Activated CD4-positive, CD25-positive, alpha-beta regulatory T cell treated with anti-CD3 and anti-CD28 coated beads, Interleukin-2, amount 50 U/mL, for 16 hours (primary cell): ENCODE results near the gene CARS2.
"Not testable (repeated sequence)": the region's sequence is repeated elsewhere in the genome, so short reads cannot be mapped to it uniquely, and the experiment has no call there.

Source experiments
- DNase-seq: peaks from one replicate; pipeline ENCODE4 v3.0.0-alpha.2; 2020; ENCODE audit warnings: low read depth, low spot score

CARS2 gene

DNA sequence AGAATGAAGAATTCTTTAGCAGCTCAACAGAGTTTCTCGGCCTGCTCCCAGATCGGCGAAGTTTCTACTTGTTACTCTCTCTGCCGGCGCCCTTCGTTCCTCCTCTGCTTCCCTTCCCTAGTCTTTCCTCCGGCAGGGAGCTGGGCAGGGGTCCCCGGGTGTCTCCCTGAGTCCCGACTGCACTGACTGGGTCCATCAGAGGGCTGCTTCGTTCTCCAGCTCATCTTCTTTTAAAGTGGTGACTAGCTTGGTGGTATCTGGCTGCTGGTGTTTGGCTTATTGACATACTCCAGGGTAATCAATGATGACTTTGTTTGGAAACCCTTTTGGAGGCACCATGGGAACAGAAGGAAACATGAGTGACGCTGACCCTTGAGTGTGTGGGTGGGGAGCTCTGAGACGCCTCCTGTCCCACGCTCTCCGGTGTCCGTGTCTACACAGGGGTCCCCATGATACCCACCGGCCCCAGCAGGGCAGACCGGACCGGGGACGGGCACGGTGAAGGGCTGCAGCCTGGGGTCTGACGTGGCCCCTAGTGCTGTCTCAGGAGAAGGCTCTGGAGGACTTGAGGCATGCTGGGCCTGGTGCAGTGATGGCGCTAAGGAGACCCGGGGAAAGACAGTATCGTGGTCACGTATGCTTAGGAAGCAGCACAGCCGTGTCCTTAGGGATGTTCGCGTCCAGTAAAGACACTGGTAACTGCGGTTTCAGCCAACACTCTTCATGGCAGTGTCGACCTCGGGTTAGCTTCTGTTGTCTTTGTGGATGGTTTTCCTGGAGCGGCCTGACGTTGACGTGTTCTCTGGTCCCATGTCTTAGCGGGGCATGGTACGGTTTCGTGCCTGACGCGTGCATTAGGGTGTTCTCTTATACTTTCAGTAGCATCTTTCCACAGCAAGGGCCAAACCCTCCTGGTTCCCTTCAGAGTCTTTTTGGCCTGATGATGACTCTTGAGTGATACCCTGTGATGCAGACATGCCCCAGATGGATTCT, 66.8 kb downstream of the CARS2 start:
- DNase-seq, result no peak

DNA sequence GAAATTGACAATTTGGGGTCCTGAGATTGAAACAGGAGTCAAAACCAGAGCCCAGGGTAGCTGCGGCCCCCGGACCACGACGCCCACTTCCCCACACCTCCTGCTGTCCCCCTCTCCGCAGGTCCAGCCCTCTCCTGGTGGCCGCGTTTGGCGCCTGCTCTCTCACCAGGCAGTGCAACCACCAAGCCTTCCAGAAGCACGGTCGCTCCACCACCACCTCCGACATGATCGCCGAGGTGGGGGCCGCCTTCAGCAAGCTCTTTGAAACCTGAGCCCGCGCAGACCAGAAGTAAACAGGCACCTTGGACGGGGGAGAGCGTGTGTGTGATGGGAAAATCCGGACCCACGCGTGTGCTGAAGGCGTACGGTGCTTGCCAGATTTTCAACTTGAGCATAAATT, 67.7 kb downstream of the CARS2 start:
- DNase-seq, result no peak

DNA sequence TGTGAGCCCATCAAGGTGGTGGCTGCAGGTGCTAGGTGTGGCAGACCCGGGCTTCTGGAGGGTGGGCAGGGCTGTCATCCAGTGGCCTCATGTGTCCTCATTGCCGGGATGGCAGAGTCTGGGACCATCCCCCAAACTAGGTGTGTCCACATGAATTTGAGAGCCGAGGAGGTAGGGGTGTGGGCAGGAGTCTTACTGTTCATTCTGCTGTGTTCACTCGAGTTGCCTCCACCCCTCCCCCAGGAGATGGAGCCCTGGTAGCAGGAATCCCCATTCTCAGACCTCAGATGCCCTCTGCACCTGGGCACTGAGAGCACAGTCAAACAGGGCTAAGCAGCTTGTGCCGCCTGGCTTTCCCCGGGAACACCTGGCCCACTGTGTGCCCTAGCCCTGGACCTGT, 68.2 kb downstream of the CARS2 start:
- no peak for DNase-seq

DNA sequence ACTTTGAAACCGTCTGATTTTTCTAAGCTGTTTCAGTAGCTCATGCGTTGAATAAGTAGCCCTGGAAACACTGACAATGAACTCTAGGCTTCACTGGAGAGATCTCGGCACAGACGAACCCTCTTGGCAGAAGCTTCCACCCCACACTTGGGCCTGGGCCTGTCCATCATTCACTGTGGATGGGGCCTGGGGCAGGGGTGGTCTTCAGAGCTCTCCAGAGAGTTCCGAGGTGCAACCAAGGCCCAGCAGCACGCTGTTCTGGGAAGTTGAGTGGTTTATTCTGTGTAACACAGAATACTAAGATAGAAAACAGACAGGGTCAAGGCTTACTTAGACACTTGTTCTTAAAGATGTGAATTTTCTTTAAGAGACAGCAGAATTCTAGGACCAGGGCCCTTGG, 68.6 kb downstream of the CARS2 start:
- DNase-seq, result no peak

DNA sequence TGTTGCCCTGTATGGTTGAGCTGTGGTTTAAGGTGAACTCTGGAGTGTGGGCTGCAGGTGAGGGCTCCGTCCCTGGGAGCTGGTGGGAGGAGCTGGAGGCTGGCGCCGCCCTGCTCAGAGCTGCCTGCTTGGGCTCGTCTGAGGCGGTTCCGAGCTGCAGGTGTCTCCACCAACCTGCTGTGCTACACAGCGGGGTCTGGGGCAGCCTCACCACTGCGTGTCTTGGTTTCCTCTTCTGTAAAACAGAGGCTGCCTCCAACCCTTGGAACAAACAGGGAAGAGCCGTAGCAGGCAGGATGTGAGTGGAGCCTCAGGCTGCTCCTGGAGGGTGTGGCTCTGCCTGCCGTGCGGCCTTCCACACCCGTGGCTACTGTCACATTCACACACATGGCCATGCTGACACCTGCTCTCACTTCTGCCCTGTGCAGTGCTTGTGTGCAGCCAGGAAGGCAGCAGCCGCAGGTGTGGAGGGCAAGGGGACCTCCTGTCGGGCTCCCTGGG, 69.2 kb downstream of the CARS2 start:
- DNase-seq, result no peak

DNA sequence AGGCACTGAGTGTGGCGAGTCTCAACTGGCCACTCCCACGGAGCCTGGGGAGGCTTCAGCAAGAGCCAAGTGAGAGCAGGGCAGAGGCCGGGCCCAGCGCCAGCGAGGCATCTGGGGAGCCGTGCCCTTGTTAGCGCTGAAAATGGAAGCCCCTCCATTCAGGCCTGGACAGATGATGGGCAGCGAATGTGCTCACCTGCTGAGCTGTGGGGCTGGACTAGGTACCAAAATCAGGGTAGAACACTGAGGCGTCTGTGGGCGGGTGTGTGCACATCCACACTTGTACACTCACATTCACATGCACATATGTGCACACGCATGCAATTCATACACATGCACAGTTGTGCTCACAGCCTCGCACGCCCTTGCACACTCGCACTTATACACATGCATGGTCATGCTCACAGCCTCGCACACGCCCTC, 69.9 kb downstream of the CARS2 start:
- DNase-seq, result no peak

DNA sequence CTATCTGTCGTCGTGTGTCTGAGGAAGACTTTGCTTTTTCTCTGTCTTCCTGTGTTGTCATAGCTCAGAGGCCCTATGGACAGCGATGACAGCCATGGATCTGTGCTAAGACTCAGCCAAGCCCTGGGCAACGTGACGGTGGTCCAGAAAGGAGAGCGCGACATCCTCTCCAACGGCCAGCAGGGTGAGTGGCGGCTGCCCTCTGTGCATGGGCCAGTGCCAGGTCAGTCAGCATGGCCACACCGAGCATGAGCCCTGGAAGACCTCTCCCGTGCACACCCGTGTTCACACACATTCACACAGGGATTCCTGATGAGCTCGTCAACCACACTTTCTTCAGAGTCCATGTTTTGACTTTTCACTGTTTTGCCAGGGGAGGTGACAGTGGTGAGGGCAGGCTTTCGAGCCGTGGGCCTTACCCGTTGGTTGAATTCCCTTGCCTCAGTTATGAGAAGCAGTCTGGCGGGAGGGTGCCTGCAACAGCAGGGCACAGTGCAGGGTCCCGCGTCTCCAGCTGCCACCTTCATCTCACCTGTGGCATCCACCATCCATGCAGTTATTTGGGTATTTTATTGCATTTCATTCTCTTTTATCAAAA, 70.4 kb downstream of the CARS2 start:
- no peak for DNase-seq

DNA sequence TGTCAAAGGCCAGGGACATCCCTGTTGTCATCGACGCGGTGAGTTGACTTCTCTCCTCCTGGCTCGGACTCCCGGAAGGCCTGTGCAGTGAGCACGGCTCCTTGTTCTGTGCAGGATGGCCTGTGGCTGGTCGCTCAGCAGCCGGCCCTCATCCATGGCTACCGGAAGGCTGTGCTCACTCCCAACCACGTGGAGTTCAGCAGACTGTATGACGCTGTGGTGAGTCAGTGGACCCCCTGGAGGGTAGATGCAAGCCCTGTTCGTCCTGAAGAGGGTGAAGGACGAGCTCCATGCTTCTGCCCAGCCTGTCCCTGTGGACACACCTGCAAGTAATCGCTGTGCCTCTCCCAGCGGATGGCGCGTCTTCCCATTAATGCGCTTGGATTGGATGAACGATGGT, 71.4 kb downstream of the CARS2 start:
- no peak for DNase-seq

DNA sequence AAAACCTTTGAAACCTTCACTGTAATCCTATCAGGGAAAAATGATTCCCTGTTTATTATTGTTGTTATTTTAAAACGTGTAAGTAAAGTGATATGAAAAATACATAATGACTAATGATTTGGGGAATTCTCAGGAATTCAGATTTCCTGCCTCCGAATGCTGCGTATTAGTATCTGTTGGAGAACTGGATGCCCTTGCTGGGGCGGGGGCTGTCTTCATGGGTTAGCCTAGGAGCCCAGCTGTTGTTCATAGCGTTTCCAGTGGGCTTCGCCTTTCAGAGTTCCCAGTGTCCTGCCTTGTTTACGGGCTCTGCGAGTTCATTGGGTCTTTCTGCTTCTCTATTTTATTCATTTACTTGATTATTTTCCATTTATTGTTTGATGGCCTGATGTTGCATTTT, 72.1 kb downstream of the CARS2 start:
- no peak for DNase-seq

DNA sequence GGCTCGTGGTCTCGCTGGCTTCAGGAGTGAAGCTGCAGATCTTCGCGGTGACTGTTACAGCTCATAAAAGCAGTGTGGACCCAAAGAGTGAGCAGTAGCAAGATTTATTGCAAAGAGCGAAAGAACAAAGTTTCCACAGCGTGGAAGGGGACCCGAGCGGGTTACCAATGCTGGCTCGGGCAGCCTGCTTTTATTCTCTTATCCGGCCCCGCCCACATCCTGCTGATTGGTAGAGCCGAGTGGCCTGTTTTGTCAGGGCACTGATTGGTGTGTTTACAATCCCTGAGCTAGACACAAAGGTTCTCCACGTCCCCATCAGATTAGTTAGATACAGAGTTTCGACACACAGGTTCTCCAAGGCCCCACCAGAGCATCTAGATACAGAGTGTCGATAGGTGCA, 73.7 kb downstream of the CARS2 start:
- DNase-seq, result not testable (repeated sequence)

DNA sequence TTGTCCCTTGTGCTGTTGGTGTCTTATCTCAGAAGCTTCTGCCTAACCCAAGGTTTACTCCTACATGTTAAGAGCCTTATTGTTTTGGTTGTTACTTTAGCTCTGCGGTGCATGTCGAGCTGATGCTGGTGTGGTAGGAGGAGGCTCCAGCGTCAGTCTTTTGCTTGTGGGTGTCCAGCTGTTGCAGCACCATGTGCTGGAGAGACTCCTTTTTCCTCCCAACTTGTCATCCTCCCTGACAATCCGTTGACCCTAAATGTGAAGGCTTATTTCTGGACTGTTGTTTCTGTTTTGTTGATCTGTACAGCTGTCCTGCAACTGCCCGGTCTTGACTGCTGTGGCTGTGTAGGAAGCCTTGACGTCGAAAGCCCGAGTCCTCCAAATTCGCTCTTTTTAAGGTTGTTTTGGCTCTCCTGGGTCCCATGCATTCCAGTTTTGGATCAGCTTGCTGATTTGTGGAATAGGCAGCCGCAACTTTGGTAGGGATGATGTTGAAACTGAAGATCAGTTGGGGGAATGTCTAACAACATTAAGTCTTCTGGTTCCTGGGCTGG, 75.3 kb downstream of the CARS2 start:
- no peak for DNase-seq

DNA sequence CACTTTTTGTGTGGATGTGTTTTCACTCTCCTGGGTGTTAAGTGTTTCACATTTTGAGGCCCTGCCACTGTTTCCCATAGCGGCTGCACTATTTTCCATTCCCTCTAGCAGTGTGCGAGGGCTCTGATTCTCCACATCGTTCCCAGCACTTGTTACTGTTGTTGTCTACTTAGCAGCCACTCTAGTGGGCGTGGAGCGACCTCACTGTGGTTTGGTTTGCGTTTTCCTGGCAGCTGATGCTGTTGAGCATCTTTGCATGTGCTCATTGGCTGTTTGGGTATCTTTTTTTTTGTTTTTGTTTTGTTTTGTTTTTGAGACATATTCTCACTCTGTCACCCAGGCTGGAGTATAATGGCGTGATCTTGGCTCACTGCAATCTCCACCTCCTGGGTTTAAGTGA, 76.2 kb downstream of the CARS2 start:
- DNase-seq, result no peak

DNA sequence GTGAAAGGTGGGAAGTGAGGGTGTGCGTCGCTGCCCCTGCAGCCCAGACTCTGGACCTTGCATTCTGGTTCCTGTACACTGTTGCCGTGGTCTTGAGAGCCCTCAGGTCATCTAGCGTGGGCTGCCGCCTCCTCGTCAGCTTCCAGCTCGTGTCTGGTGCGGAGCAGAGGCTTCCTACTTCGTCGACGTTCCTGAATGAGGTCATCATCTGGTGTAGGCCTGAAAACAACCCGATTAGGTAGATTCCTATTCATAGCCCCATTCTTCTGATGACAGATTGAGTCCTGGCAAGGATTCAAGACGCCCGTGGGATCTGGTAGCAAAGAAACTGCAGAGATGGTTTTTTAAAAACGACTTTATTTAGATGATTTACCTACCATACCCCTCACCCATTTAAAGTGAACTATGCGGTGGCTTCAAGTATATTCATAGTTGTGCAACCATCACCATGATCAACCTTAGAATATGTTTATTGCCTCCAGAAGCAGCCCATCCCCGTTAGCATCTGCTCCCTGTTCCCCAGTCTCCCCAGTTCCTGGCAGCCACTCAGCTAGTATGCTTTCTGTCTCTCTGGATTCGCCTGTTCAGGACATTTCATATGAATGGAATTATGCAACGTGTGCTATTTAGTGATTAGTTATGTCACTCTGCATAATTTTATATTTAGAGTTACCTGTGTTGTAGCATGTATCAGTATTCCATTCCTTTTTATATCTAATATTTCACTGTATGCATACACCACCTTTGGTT, 76.8 kb downstream of the CARS2 start:
- no peak for DNase-seq

DNA sequence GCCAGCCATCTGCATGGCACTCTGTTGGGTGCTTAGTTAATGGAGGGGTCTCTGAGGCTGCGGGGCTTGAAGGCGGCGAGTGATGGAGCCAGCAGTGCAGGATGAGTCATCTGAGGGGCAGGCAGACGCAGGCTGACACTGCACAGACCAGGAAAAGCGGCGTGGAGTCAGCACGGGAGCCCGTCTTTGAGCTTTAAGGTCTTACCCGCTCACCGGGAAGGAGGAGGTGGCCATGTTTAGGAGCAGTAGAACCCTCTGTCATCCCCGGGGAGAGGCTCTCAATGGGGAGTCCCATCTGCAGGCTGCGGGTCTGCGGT, 77.5 kb downstream of the CARS2 start:
- no peak for DNase-seq

DNA sequence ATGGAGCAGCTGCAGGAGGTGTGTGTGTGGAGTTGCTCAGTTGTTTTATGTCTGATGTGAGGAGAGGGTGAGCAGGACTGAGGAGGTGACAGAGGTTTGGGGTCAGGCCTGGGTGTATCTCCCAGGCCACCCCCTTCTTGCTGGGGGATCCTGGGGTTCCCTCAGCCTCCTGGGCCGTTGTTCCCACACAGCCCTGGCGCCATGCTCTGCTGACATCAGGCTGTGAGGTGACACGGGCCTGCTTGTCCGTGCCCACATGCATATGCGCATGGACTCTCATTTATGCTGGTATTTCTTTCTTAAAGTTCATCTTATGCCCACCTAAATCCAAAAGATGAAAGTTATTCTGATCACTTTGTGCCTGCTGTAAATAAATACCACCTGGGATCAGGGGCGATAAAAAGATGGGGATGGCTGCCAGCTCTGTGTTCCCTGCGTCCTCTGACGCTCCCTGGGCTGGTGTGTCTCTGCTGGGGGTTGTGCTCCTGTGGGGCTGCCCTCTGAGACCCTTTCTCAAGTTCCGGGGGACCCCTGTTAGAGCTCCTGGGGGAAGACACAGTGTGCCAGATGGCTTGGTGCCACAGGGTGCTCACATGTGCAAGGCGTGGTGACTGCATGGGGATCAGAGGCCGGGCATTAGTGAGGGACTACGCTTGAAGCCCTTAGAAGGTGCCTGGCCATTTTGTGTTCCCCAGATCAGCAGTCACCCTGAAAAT, 78.0 kb downstream of the CARS2 start:
- no peak for DNase-seq

DNA sequence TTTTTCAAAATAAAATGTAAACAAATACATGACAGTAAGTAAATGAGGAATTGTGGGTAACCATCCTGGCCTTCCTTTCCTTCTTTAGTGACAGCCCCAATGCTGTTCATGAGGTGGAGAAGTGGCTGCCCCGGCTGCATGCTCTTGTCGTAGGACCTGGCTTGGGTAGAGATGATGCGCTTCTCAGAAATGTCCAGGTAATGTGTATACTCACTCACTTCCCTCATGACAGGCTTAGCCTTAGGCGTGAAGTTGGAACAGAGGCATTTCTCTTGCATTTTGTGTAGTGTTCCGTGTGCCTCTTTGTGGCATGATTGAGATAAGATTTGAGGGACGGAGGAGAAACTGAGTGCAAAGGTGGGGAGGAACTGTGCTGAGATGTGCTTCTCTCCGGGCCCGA, 78.6 kb downstream of the CARS2 start:
- DNase-seq, result no peak

DNA sequence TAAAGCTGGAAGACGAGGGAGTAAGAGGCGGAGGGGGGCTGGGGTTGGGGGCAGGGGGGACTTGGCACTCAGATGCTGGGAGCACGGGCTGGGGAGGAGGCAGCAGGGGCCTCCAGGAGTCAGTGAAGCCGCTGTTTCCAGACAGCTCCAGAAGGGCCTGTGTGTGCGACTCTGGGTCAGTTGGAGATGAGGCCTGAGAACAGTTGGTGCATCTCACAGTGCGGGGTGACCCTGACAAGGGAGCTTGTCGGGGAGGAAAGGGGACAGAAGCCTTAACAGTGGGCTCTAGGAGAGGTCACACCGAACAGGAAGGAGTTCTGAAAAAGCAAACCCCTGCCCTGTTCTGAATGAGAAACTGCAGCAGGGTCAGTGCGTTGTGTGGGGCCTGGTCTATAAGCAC, 79.4 kb downstream of the CARS2 start:
- no peak for DNase-seq

DNA sequence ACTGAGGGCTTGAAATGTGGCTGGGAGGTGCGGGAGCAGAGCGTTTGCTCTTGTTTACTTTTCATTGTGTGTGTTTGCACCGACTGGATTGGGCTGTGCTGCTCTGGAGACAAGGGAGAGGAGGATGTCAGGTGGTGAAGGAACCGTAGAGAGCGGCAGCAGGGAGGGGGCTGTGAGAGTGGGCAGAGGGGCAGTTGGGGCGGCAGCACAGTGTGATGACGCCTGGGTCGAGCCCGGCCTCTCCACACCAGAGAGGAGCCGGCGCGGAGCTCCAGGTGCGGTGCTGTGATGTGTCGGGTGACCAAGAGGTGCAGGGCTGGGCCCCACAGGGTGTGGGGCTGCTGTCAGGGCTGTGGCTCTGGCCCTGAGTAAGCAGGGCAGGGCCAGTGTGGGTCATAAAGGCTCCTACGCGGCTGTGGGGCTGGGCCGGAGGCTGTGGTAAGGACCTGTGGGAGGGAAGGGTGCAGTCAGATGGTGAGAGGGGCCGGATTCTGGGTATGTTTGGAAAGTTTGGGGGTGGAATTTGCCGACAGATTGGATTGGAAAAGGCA, 80.1 kb downstream of the CARS2 start:
- DNase-seq, result no peak

DNA sequence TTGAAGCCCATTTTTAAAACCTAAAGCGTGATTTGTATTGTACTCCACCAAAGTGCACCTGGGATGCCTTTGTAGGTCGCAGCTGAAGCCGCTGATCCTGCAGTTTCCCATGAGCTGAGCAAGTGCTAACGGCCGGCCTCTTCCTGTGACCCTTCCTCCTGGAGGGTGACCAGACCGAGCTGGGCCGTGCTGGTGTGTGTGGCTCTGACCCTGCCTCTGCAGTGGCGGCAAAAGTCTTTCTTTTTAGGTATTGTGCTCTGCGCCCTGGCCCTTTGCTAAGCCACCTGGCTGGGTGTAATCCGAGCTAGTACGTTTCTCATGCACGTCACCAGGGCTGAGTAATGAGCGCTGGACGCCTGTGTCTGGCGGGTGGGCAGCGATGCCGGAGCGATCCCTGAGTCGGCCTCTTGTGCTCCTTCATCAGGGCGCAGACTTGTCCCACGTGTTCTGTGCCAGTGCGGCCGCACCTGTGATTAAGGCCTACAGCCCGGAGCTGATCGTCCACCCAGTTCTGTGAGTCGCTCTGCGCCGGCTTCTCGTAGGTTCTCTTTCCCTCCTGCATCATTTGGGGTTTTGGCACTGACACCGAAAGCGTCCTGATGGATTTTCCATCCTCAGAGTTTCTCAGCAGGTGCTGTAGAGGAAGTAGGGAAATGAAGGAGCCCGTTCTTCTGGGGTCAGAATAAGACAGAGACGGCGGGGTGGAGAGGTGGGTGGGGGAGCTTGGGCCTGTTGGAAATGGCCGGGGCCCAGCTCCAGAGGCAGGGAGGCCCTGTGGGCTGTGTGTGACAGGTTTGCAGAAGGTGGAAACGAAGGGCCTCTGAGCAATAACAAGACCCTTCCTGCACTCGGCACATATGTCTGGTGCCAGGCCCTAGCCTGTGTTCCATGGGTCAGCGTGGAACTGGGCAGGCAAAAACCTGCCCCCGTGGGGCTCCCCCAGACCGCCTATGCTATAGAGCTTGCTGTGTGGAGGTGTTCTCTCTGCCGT, 80.9 kb downstream of the CARS2 start:
- no peak for DNase-seq

DNA sequence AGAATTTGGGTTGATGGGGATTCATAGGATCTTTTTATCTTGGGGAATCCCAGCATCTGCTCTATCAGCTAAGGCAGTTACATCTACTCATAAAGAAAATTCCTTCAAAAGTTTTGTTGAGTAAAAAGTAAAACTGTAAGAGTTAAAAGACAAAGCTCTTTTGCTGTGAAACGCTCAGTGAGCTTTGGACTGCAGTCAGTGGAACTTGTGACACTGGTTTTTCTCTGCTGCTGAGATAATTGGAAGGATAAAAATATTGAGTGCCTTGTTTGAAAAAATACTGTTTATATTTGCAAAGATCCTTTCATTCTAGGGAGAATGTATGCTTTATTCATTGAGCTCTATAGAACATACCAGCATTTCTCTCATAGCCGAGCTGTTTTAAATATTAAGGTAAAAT, 85.3 kb downstream of the CARS2 start:
- DNase-seq, result no peak
